HCT116 (cell line): ENCODE results near the gene FARP1. TPM values are rescaled to one million over a fixed set of nuclear protein-coding genes. Genes with fewer than 3 reads are reported as not detected.

Experiments used
- ATAC-seq: fragments of 200-7000 bp; cut with Tn5 transposase; 2 replicates; pipeline ENCODE4 v1.9.1; 2020; ENCODE audit warnings: mild to moderate bottlenecking, moderate library complexity
- BruUV-seq: library from RNA; stranded (reverse); fragments of 400-500 nt; replicated peaks from 2 replicates; lab custom pipeline; 2021; lab: Mats Ljungman, UMichigan
- CTCF ChIA-PET: fragments of 300-600 bp; sonication (Branson Sonifier 250); formaldehyde crosslinking; loops from one replicate; lab custom pipeline; 2021; ENCODE audit warnings: antibody characterized with exemption; lab: Charles Lee
- POLR2A ChIA-PET: fragments of 300-600, 350-600 bp; sonication (Branson Sonifier 250); formaldehyde crosslinking; loops from one replicate; lab custom pipeline; 2021; ENCODE audit warnings: antibody characterized with exemption; lab: Charles Lee
- RAD21 ChIA-PET, 2 experiments: fragments of 300-600 bp; sonication (Branson Sonifier 250); formaldehyde crosslinking; loops; one replicate each; lab custom pipeline; 2023; ENCODE audit warnings: low total read pairs in 2 of 2; ENCODE audit not compliant: uncharacterized antibody in 2 of 2, unreplicated experiment in 2 of 2, low non-redundant PET in 1 of 2; lab: Charles Lee
- DNase-seq: peaks from one replicate; pipeline ENCODE4 v3.0.0-alpha.2; 2010; ENCODE audit warnings: low read depth, low spot score
- H2AFZ ChIP-seq: fragments of 200-600 bp; shearing (Covaris generic), sonication (generic); 2 replicates; pipeline ENCODE4 v1.6.1; 2017; ENCODE audit warnings: low read depth, mixed run types, mixed read lengths, antibody characterized with exemption, low read length; ENCODE audit not compliant: poor library complexity, severe bottlenecking
- H3K27ac ChIP-seq: 2 replicates; pipeline ENCODE4 v1.5.1; 2012; ENCODE audit warnings: low read depth, low read length
- H3K27me3 ChIP-seq: fragments of 200-600 bp; sonication (generic); 2 replicates; pipeline ENCODE4 v1.6.1; 2016; ENCODE audit warnings: mixed run types, low read length, mixed read lengths; ENCODE audit not compliant: insufficient read depth
- H3K36me3 ChIP-seq, 2 experiments: fragments of 200-500 bp in 1 of 2; fragments of 200-600 bp in 1 of 2; sonication (Bioruptor generic) in 1 of 2; sonication (generic) in 1 of 2; 2 replicates each; pipeline versions ENCODE4 v1.5.1 to v1.6.1; 2014 to 2016; ENCODE audit warnings: low read length in 2 of 2, inconsistent platforms in 1 of 2, mixed read lengths in 1 of 2, mixed run types in 1 of 2; ENCODE audit not compliant: insufficient read depth in 2 of 2, control insufficient read depth in 1 of 2
- H3K4me1 ChIP-seq, 2 experiments: fragments of 200-600 bp in 1 of 2; sonication (generic) in 1 of 2; 2 replicates each; pipeline versions ENCODE4 v1.5.1 to v1.6.1; 2012 to 2017; ENCODE audit warnings: low read length in 2 of 2, inconsistent platforms in 1 of 2, mild to moderate bottlenecking in 1 of 2, mixed read lengths in 1 of 2, mixed run types in 1 of 2, moderate library complexity in 1 of 2; ENCODE audit not compliant: insufficient read depth in 2 of 2, control insufficient read depth in 1 of 2
- H3K4me2 ChIP-seq: fragments of 200-600 bp; sonication (generic); 2 replicates; pipeline ENCODE4 v1.6.1; 2017; ENCODE audit warnings: mixed run types, low read length, mixed read lengths
- H3K4me3 ChIP-seq, 2 experiments: fragments of 200-600 bp in 1 of 2; sonication (generic) in 1 of 2; replicated peaks in 1 of 2; 2 replicates each; pipeline ENCODE4 v1.5.1; 2011 to 2016; ENCODE audit warnings: low read length in 2 of 2, control low read depth in 1 of 2, low read depth in 1 of 2, mild to moderate bottlenecking in 1 of 2, mixed read lengths in 1 of 2, mixed run types in 1 of 2
- H3K79me2 ChIP-seq: fragments of 200-600 bp; sonication (generic); 2 replicates; pipeline ENCODE4 v1.6.1; 2017; ENCODE audit warnings: mild to moderate bottlenecking, mixed run types, low read length, moderate library complexity, mixed read lengths; ENCODE audit not compliant: insufficient read depth
- H3K9ac ChIP-seq: fragments of 200-600 bp; sonication (generic); 2 replicates; pipeline ENCODE4 v1.6.1; 2016; ENCODE audit warnings: low read length, mixed read lengths
- H3K9me2 ChIP-seq: fragments of 200-600 bp; sonication (generic), shearing (Covaris generic); 2 replicates; pipeline ENCODE4 v1.6.1; 2017; ENCODE audit warnings: mixed run types, mild to moderate bottlenecking, moderate library complexity; ENCODE audit not compliant: insufficient read depth
- H3K9me3 ChIP-seq, 2 experiments: fragments of 200-500 bp in 1 of 2; fragments of 200-600 bp in 1 of 2; sonication (Bioruptor generic) in 1 of 2; sonication (generic) in 1 of 2; 2 replicates each; pipeline ENCODE4 v1.6.1; 2014 to 2017; ENCODE audit warnings: low read length in 2 of 2, mixed read lengths in 2 of 2, inconsistent platforms in 1 of 2, low read depth in 1 of 2, mild to moderate bottlenecking in 1 of 2, mixed run types in 1 of 2, moderate library complexity in 1 of 2; ENCODE audit not compliant: control insufficient read depth in 1 of 2, insufficient read depth in 1 of 2
- H4K20me1 ChIP-seq: fragments of 200-600 bp; sonication (generic), shearing (Covaris generic); 2 replicates; pipeline ENCODE4 v1.6.1; 2017; ENCODE audit warnings: mixed run types, mild to moderate bottlenecking, moderate library complexity; ENCODE audit not compliant: insufficient read depth
- EGR1 ChIP-seq: IDR thresholded peaks from 2 replicates; pipeline ENCODE4 v1.6.1; 2012; ENCODE audit warnings: low read depth
- FOSL1 ChIP-seq: IDR thresholded peaks from 2 replicates; pipeline ENCODE4 v1.6.1; 2012; ENCODE audit warnings: low read depth
- RAD21 ChIP-seq: IDR thresholded peaks from 2 replicates; pipeline ENCODE4 v1.6.1; 2012; ENCODE audit warnings: low read depth, mild to moderate bottlenecking
- YY1 ChIP-seq: IDR thresholded peaks from 2 replicates; pipeline ENCODE4 v1.6.1; 2011; ENCODE audit warnings: low read length, low read depth, moderate library complexity, mild to moderate bottlenecking; ENCODE audit not compliant: insufficient replicate concordance; ENCODE audit errors: extremely low read depth
- ZNF274 ChIP-seq: fragments of 200-500 bp; sonication (Bioruptor generic); IDR thresholded peaks from 2 replicates; pipeline ENCODE4 v1.6.1; 2014; ENCODE audit warnings: mild to moderate bottlenecking, low read depth, low read length, inconsistent platforms
- intact Hi-C: fragments of 100-400 bp; cut with micrococcal nuclease; formaldehyde crosslinking; loops from 2 replicates; pipeline ENCODE4 v1.10.0; 2022
- total RNA-seq: library from RNA; stranded (reverse); gene quantifications from one replicate; pipeline ENCODE4 v1.2.1, GENCODE V29; 2021; ENCODE audit not compliant: unreplicated experiment

FARP1 gene
- total RNA-seq, 1 experiment from 2014 or later: 30.5 TPM

DNA sequence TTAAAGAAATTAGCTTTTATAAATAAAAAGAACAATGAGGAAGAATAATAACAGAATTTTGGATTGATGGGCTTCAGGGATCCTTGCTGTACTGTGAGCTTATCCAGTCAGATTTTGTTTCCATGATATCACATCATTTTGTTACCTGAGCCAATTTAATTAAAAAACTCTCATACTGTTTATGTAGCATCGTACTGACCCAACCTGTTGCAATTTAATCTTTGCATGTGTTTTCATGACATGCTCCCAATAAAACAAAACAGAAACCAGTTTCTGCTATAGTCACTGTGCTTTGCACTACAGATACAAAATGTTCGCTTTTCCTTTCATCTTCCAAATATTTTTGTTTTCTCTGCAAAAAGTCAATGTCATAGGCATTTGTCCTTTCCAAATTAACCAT lies 143.9 kb downstream of the FARP1 start:
- POLR2A ChIA-PET: no interaction called here
- no peak for ATAC-seq
- Histone ChIP-seq H3K4me1 (no peaks in the 10 kb centered on the region), H3K9me2 (no peaks in the 10 kb centered on the region), H3K27me3 (no peaks in the 10 kb centered on the region), H3K9ac (no peak overlapping the region), H3K4me2 (no peak overlapping the region), H3K9me3 (no peaks in the 10 kb centered on the region), H3K27ac (no peak overlapping the region), H3K36me3 (no peaks in the 10 kb centered on the region), H2AFZ (no peak overlapping the region), H3K79me2 (no peaks in the 10 kb centered on the region), H3K4me3 (no peak overlapping the region), H4K20me1 (no peaks in the 10 kb centered on the region)
- RAD21 ChIA-PET: no interaction called here
- TF ChIP-seq YY1: no peak
- TF ChIP-seq ZNF274: no peak
- TF ChIP-seq RAD21: no peak
- intact Hi-C loops: no loop called here
- DNase-seq: no peak
- no TSS peak for BruUV-seq
- CTCF ChIA-PET: no interaction called here

DNA sequence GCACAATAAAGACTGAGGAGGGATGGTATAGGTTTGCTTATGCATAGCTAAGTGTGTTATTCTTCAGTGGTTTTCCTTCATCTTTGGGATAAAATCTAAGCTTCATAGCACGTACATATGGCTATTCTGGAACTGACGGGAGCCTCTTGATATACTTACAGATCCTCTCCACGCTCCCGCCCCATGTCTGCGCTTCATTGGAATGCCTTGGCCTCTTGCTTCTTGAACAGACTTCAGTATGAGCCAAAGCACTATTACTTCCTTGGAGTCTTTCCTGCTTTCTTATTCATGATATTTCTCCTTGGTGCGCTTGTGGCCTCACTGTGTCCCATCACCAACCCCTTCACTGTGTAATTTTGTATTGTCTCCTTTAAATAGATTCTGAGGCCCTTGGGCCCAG lies 145.3 kb downstream of the FARP1 start:
- BruUV-seq: no TSS peak
- Histone ChIP-seq H3K27me3 (no peaks in the 10 kb centered on the region), H3K36me3 (no peaks in the 10 kb centered on the region), H3K9me2 (no peaks in the 10 kb centered on the region), H3K4me1 (no peaks in the 10 kb centered on the region), H3K27ac (no peak overlapping the region), H3K4me2 (no peak overlapping the region), H3K9ac (no peak overlapping the region), H2AFZ (no peak overlapping the region), H4K20me1 (no peaks in the 10 kb centered on the region), H3K79me2 (no peaks in the 10 kb centered on the region), H3K4me3 (no peak overlapping the region), H3K9me3 (no peaks in the 10 kb centered on the region)
- ChIA-PET POLR2A (no interaction called here), CTCF (no interaction called here), RAD21 (no interaction called here)
- intact Hi-C loops: no loop called here
- no peak for ATAC-seq
- TF ChIP-seq EGR1 (no peak), RAD21 (no peak), FOSL1 (no peak)
- DNase-seq: no peak
